Natural killer cell treated with Interleukin-12 subunit alpha and Interleukin-12 subunit beta and Interleukin-15 and Interleukin-18, amount 100 ng/mL, for 72 hours (primary cell): ENCODE data around the gene CHCHD6. TPM values are rescaled to one million over a fixed set of nuclear protein-coding genes. Genes with fewer than 3 reads are reported as not detected.

Experiments
- ATAC-seq, 2 donors: fragments of 150-1000 bp; cut with Tn5 transposase in 1 of 2; sonication (Bioruptor Pico), chemical (Tn5 transposase) in 1 of 2; 2 replicates each; pipeline ENCODE4 v1.10.0; 2021
- DNase-seq: peaks from one replicate; pipeline ENCODE4 v3.0.0; 2022; ENCODE audit warnings: low spot score
- H3K27ac Mint-ChIP-seq, 2 donors: 1 replicate in 1 of 2; 2 replicates in 1 of 2; pipeline ENCODE4 v1.8.0; 2022; ENCODE audit warnings: mixed read lengths in 2 of 2, mild to moderate bottlenecking in 1 of 2, moderate library complexity in 1 of 2
- H3K27me3 Mint-ChIP-seq, 2 donors: 1 replicate in 1 of 2; 2 replicates in 1 of 2; pipeline ENCODE4 v1.8.0; 2022; ENCODE audit warnings: mixed read lengths in 2 of 2
- H3K36me3 Mint-ChIP-seq: one replicate; pipeline ENCODE4 v1.8.0; 2022; ENCODE audit warnings: mixed read lengths
- H3K4me1 Mint-ChIP-seq, 2 donors: 1 replicate in 1 of 2; 2 replicates in 1 of 2; pipeline ENCODE4 v1.8.0; 2022; ENCODE audit warnings: low read depth in 2 of 2, mixed read lengths in 2 of 2, mild to moderate bottlenecking in 1 of 2
- H3K4me3 Mint-ChIP-seq: one replicate; pipeline ENCODE4 v1.8.0; 2022; ENCODE audit warnings: mixed read lengths
- H3K9me3 Mint-ChIP-seq: 2 replicates; pipeline ENCODE4 v1.8.0; 2022; ENCODE audit warnings: mixed read lengths
- total RNA-seq, 2 donors: library from RNA; stranded (reverse); gene quantifications; one replicate each; pipeline ENCODE4 v1.2.3, GENCODE V29; 2022

CHCHD6 gene
- total RNA-seq, 2 donors from 2014 or later, result 8.0 to 13.3 TPM

DNA sequence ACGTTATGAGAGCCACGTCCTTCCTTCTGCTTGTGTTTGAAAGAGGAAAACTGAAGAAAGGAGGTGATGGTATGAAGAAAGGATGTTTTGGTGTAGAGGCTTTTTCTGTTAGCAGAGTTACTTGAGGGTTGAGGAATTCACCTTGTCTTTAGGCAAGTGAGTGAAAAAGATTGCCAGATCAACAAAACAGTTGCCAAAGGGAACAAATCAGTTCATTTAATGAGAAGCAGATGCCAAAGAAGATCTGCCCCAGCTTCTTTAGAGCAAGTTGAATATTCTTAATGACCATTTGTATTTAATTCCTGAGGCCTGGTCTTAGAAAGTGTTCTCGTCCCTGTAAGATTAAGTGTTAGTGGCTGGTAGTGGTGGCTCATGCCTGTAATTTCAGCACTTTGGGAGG lies 2.6 kb downstream of the CHCHD6 start:
- ATAC-seq, result no peak
- Mint-ChIP-seq H3K4me3 (no peak overlapping the region), H3K27me3 (peaks cover 19 to 21% of the 10 kb centered on the region in 2 donors), H3K36me3 (no peaks in the 10 kb centered on the region), H3K4me1 (peaks cover 14 to 17% of the 10 kb centered on the region in 2 donors), H3K9me3 (no peaks in the 10 kb centered on the region), H3K27ac (no peak overlapping the region)
- no peak for DNase-seq

DNA sequence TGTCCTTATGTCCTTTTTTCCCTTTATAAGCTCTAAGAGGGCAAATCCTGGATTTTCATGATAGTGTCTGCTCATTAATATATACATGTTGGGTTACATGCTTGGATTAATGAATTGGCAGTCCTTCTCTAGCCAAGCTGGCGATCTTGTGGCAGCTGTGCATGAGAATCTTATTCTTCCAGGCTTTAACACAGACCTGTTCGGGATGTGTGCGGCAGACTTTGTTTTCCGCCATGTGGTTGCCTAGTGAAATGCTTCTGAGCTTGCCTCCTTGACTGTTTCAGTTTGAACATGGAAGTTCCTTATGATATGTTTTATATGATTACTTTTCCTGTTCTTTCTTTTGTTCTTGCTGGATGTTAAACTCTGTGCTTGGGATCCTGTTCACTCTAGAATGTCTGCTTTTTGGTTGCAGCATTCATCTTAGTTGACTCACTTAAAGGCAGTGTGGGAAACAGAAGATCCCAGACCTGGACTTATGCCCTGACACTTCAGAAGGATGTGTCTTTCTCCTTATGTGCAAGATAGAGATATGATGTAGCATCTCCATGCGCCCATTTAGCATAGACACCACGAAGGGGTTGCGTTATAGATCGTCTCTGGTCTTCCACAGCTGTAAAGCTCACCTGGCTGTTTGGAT lies 7.2 kb downstream of the CHCHD6 start:
- Mint-ChIP-seq H3K36me3 (no peaks in the 10 kb centered on the region), H3K27me3 (no peaks in the 10 kb centered on the region), H3K27ac (no peak overlapping the region), H3K9me3 (no peaks in the 10 kb centered on the region), H3K4me1 (peaks cover 8 to 9% of the 10 kb centered on the region in 2 donors), H3K4me3 (no peak overlapping the region)
- no peak for DNase-seq
- ATAC-seq, result no peak

DNA sequence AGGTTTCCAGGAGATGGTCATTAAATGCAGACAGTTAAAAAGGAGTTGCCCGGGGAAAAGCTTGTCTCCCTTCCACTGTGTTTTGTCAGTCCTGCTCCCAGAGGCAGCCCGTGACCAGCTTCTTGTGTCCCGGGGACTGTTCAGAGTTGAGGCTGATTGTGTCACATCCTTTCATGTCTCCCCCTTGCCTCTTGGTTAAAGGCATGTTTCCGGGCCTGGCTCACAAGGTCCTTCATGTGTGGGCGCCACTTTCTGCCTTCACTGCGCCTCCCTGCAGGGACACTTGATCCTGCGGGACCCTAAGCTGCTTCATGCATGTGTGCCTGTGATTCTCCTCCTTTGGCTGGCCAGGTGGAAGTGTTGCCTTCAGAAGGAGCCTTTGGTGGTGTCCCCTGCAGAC lies 9.2 kb downstream of the CHCHD6 start:
- H3K4me1 Mint-ChIP-seq, result peaks cover 11% of the 10 kb centered on the region in 2 donors
- H3K36me3 Mint-ChIP-seq, result no peaks in the 10 kb centered on the region
- H3K27me3 Mint-ChIP-seq, result no peaks in the 10 kb centered on the region
- DNase-seq, result no peak
- no peaks in the 10 kb centered on the region for H3K9me3 Mint-ChIP-seq
- no peak overlapping the region for H3K27ac Mint-ChIP-seq
- ATAC-seq, result no peak
- H3K4me3 Mint-ChIP-seq, result no peak overlapping the region

DNA sequence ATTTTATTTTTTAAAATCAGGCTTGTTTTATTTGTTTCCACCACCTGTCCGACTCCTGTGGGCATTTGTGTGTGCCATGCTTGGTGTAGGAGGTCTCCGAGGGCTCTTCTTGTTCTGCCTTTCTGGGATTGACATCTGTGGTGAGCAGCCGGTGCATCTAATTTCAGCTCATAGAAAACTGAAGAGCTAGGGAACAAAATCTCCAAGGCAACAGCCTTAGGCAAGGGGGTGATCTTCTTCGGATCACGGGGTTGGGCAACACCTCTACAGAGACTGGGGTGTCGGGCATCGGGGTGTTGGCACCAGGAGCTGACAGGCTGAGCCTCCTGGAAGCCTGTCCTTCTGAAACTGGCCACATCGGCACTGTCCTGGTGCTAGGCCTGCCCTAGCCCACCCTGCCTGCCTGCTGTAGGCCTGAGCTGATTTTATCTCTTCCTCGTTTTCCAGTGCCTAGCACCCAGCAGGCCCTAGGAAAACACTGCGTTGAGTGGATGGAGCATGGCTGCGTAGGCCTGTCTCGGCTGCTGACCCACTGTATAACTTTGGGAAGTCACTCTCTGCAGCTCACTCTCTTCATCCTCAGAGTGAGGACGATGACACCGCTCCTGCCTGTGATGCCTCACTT lies 10.3 kb downstream of the CHCHD6 start:
- H3K27ac Mint-ChIP-seq, result no peak overlapping the region
- H3K36me3 Mint-ChIP-seq, result no peaks in the 10 kb centered on the region
- no peak overlapping the region for H3K4me3 Mint-ChIP-seq
- ATAC-seq (no peak), DNase-seq (no peak)
- peaks cover 11% of the 10 kb centered on the region in 2 donors for H3K4me1 Mint-ChIP-seq
- H3K27me3 Mint-ChIP-seq, result no peaks in the 10 kb centered on the region
- no peaks in the 10 kb centered on the region for H3K9me3 Mint-ChIP-seq

DNA sequence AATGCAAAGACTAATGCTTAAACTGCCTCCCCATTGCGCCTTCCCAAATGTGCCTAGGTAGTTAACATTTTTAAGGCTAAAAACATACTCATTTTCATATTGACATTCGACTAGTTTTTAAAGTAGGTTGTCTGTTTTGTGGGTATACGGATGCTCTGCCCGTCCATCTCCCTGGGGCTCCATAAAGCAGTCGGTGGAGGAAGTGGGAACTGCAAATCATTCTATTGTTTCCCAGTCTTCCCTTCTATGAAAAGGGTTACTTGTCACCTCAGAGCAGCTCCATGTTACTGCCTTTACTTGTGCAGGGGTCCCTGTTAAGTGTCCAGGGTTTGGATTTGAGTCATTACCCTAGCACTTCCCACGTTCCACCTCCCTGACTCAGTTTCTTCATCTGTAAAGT lies 10.9 kb downstream of the CHCHD6 start:
- no peaks in the 10 kb centered on the region for H3K9me3 Mint-ChIP-seq
- H3K36me3 Mint-ChIP-seq, result no peaks in the 10 kb centered on the region
- ATAC-seq, result no peak

DNA sequence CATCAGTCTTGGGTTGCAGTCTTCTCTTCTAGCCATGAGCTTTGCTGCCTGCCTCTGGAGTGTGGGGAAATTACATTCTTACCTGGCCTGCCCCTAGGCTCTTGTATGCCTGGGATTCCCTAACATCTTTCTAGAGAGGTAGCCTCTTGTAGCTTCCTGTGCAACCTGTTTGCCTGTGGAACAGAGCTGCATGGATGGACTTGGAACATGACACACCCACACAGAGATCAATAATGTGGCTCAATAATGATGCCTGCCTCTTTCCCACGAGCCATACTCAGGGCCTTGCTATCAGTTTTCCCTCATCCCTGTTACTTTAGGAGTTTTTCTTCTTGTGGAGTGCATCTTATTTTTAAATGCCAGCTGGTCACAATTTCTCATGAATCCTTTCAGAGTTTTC lies 11.4 kb downstream of the CHCHD6 start:
- ATAC-seq, result no peak
- no peak overlapping the region for H3K27ac Mint-ChIP-seq
- no peaks in the 10 kb centered on the region for H3K27me3 Mint-ChIP-seq
- H3K9me3 Mint-ChIP-seq, result no peaks in the 10 kb centered on the region
- H3K4me3 Mint-ChIP-seq, result no peak overlapping the region
- peaks cover 11% of the 10 kb centered on the region in 2 donors for H3K4me1 Mint-ChIP-seq
- no peaks in the 10 kb centered on the region for H3K36me3 Mint-ChIP-seq
- no peak for DNase-seq

More for the DNA sequence above, 10.9 kb downstream of the CHCHD6 start:
- H3K4me1 Mint-ChIP-seq, result peaks cover 11% of the 10 kb centered on the region in 2 donors
- H3K4me3 Mint-ChIP-seq, result no peak overlapping the region
- DNase-seq, result no peak
- no peak overlapping the region for H3K27ac Mint-ChIP-seq
- H3K27me3 Mint-ChIP-seq, result no peaks in the 10 kb centered on the region

DNA sequence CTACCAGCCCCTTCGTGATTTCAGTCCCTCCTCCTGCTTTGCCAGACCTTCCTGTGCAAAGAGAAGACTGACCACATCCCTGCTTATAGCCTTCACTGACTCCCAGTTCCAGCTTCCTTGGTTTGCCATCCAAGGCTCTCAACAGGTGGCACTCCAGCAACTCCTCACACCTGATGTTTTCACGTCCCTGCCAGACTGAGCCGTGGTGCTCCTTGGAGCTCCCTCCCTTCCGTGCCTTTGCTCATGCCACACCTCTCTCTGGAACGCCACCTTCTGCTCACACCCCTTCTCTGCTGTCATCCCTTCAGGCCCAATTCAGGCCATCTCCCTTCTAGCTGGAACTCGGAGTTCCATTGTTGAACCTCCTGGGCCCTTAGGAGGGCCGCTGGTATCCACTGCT lies 12.0 kb downstream of the CHCHD6 start:
- no peaks in the 10 kb centered on the region for H3K9me3 Mint-ChIP-seq
- no peak overlapping the region for H3K27ac Mint-ChIP-seq
- no peak for DNase-seq
- H3K4me1 Mint-ChIP-seq, result peaks cover 11% of the 10 kb centered on the region in 2 donors
- no peaks in the 10 kb centered on the region for H3K36me3 Mint-ChIP-seq
- no peak for ATAC-seq
- H3K27me3 Mint-ChIP-seq, result no peaks in the 10 kb centered on the region
- no peak overlapping the region for H3K4me3 Mint-ChIP-seq

DNA sequence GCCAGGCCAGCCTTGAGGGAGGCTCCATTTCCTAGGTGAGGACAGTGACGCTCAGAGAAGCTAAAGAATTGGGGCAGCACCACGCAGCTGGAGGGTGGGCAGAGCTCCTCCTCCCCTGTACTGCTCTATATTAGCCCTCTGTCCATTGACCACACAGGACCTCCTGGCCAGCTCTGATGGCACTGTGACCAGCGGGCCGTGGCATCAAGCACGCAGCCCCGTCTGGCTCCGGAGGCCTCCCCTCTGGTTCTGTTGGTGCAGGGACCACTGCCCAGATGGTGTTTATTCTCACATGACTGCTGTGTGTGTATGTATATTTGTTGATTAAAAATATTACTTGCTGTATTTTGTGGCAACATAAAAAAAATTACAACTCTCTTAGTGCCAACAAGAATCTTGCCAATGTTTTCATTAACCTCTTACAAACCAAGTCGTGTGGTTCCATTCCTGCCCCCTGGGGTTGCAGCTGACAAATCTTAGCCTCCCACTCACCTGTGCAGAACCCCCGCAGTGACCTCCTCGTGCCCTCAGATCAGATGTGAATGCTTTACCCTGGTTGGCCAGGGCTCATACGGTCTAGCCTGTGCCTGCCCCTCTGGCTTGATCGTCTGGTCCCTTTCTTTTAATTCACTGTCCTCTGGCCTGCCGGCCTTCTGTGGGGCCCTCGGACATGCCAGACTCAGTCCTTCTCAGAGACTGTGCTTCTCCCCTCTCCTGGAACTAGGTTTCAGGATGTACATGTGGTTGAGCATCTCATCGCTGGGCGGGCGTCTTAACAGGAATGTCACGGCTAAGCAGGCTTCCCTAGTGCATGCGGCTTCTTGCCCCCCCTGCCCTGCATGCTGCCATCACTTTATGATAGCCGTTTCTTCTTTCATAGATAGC lies 14.8 kb downstream of the CHCHD6 start:
- Mint-ChIP-seq H3K4me1 (peaks cover 11% of the 10 kb centered on the region in 2 donors), H3K27me3 (no peaks in the 10 kb centered on the region), H3K9me3 (no peaks in the 10 kb centered on the region), H3K27ac (no peak overlapping the region), H3K36me3 (no peaks in the 10 kb centered on the region), H3K4me3 (no peak overlapping the region)
- ATAC-seq (no peak), DNase-seq (no peak)

DNA sequence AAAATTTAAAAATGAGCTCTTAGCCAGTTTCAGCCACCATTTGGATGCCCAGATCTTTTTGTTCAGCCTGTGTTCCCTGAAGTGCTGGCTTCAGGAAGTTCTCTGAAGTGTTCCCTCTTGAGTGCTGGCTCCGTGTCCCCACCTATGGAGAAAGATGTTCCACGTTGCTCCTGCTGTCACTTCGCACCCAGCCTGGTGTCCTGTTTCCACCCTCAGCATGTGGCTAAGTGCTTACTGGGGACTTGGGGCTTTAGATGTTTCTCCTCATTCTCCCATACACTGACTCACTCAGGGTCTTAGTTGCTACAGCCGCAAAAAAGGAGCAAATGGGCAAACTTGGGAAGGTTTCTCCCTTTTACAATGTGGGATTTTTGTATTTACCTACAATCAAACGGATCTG lies 16.6 kb downstream of the CHCHD6 start:
- Mint-ChIP-seq H3K4me1 (peaks cover 8 to 9% of the 10 kb centered on the region in 2 donors), H3K27ac (no peak overlapping the region), H3K36me3 (no peaks in the 10 kb centered on the region), H3K9me3 (no peaks in the 10 kb centered on the region), H3K4me3 (no peak overlapping the region), H3K27me3 (no peaks in the 10 kb centered on the region)
- DNase-seq (no peak), ATAC-seq (no peak)

DNA sequence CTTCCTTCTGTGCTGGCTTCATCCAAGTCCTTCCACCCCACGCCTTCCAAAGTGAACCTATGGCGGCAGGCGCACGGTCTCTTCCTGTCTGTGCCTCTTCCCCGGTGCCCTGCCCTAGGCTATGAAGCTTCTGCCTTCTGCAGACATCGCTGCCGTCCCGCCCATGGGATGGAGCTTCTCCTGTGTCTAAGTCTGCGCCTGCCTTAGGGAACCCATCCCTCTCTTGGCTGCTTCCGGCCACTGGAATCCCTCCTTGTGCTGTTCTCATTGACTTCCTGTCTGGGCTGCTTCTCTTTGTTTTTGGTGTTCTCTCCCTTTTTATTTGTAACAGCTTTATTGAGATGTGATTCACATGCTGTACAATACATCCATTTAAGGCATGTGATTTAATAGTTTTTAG lies 17.2 kb downstream of the CHCHD6 start:
- Mint-ChIP-seq H3K9me3 (no peaks in the 10 kb centered on the region), H3K27ac (no peak overlapping the region), H3K36me3 (no peaks in the 10 kb centered on the region), H3K4me3 (no peak overlapping the region), H3K27me3 (no peaks in the 10 kb centered on the region), H3K4me1 (peaks cover 2% of the 10 kb centered on the region in 2 donors)
- ATAC-seq (no peak), DNase-seq (no peak)

DNA sequence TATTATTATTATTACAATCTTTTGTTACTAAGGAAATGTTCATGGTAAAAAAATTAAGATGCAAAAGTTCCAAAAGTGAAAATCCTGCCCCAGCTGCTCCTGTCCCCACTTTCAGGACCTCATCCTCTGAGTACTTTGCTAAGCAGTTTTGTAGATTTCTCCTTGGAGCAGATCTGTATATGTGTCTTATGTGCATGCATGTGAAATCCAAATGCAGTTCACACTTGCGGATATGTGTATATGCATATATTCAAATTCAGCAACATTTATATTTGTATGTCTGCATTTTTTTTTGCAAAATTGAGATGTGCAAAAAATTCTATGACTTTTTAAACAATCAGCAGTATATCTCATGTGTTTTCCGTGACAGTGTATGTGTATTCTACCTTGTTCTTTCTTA lies 19.2 kb downstream of the CHCHD6 start:
- ATAC-seq, result no peak
- no peaks in the 10 kb centered on the region for H3K27me3 Mint-ChIP-seq
- peaks cover 0 to 5% of the 10 kb centered on the region in 2 donors for H3K4me1 Mint-ChIP-seq

DNA sequence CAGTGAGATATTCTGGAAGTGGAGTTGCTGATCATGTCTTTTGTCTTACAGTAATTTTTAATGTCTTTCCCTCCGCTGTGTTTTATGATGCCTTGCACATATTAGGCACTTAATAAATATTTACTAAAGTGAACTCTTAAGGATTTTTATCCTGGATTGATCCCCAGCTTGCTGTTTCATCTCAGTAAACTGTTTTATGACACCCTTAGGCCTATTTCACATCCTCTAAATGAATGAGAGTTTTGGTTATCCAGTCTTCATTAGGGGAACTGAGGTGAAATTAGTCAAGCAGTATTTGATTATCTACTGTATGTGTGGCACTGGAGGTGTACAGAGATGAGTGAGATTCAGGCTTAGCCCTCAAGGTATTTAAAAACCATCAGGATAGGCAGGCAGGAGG lies 19.8 kb downstream of the CHCHD6 start:
- ATAC-seq, result no peak
- Mint-ChIP-seq H3K27me3 (no peaks in the 10 kb centered on the region), H3K36me3 (no peaks in the 10 kb centered on the region), H3K9me3 (no peaks in the 10 kb centered on the region), H3K4me3 (no peak overlapping the region), H3K27ac (no peak overlapping the region), H3K4me1 (peaks cover 0 to 5% of the 10 kb centered on the region in 2 donors)
- DNase-seq, result no peak

More for the DNA sequence above, 19.2 kb downstream of the CHCHD6 start:
- Mint-ChIP-seq H3K27ac (no peak overlapping the region), H3K4me3 (no peak overlapping the region), H3K36me3 (no peaks in the 10 kb centered on the region), H3K9me3 (no peaks in the 10 kb centered on the region)
- no peak for DNase-seq

DNA sequence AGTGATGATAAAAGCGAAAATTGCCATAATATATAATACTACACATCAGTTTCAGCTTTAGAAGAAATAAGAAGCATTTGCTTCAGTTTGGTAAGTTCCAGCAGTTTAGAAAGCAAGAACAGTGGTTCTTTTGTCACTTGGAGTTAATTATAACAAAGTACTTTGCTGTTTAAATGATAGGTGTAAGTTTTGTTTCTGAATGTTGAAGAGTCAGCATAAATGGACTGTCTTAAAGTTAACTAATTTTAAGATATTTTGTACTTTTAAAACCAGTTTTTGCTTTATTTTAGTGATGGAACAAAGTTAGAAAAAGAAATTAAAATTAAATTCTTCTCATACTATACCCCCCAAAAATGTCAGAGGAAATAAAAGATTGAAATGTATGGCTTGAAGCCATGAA lies 24.6 kb downstream of the CHCHD6 start:
- peaks cover 6 to 13% of the 10 kb centered on the region in 2 donors for H3K4me1 Mint-ChIP-seq
- H3K36me3 Mint-ChIP-seq, result no peaks in the 10 kb centered on the region
- no peak overlapping the region for H3K27ac Mint-ChIP-seq
- H3K9me3 Mint-ChIP-seq, result no peaks in the 10 kb centered on the region
- H3K4me3 Mint-ChIP-seq, result no peak overlapping the region
- no peak for DNase-seq
- ATAC-seq, result no peak
- H3K27me3 Mint-ChIP-seq, result no peaks in the 10 kb centered on the region

DNA sequence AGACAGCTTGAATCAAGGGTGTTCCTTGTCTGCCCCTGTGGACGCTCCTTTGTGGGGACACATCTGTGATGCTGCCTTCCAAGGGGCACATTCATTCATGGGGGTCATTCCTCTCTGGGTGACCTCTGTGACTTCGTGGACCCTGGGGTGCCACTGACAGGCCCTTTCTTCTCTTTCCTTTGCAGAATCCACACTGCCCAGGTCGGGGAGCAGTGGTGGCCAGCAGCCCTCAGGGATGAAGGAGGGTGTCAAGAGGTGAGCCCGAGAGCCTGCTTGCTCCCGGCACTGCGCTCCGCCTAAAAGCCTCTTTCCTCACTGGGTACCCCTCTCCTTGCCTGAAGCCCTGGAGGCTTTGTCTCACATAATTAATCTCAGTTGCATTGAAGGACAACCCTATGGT lies 26.3 kb downstream of the CHCHD6 start:
- H3K36me3 Mint-ChIP-seq, result no peaks in the 10 kb centered on the region
- no peaks in the 10 kb centered on the region for H3K27me3 Mint-ChIP-seq
- H3K9me3 Mint-ChIP-seq, result no peaks in the 10 kb centered on the region
- H3K4me1 Mint-ChIP-seq, result peaks cover 6 to 13% of the 10 kb centered on the region in 2 donors
- H3K27ac Mint-ChIP-seq, result peak overlapping the region in 1 of 2 donors; percentile 48
- DNase-seq (no peak), ATAC-seq (no peak)
- H3K4me3 Mint-ChIP-seq, result no peak overlapping the region
